Measurements from ENCODE around the gene MAPRE3.

GRCh38 chr2:26933431-26934334 lies 36.8 kb upstream of the MAPRE3 start:
- no peak for TF ChIP-seq CTCF (IDR thresholded peaks at IDR 0.05; ENCODE audit: insufficient read depth, low read depth, low read length)
- TF ChIP-seq EZH2 (IDR thresholded peaks at IDR 0.05; ENCODE audit: insufficient read depth, low read length): no peak
